Fibroblast of lung (primary cell): ENCODE results near the gene SPC25. TPM values are rescaled to one million over a fixed set of nuclear protein-coding genes. Genes with fewer than 3 reads are reported as not detected.

Experiments used
- DNase-seq, 2 donors: peaks; one replicate each; pipeline versions ENCODE4 v3.0.0 to v3.0.0-alpha.2; 2010; ENCODE audit warnings: low read depth in 2 of 2
- H2AFZ ChIP-seq: 2 replicates; pipeline ENCODE4 v1.5.1; 2012; ENCODE audit warnings: low read length, control low read depth, inconsistent platforms
- H3K27ac ChIP-seq: 2 replicates; pipeline ENCODE4 v1.5.1; 2011; ENCODE audit warnings: low read length, control low read depth; ENCODE audit not compliant: insufficient read depth
- H3K27me3 ChIP-seq: 2 replicates; pipeline ENCODE4 v1.5.1; 2011; ENCODE audit warnings: mild to moderate bottlenecking, low read length; ENCODE audit not compliant: control insufficient read depth, insufficient read depth
- H3K36me3 ChIP-seq: 2 replicates; pipeline ENCODE4 v1.5.1; 2011; ENCODE audit warnings: low read length; ENCODE audit not compliant: control insufficient read depth, insufficient read depth
- H3K4me1 ChIP-seq: 2 replicates; pipeline ENCODE4 v1.5.1; 2011; ENCODE audit warnings: low read length; ENCODE audit not compliant: control insufficient read depth, insufficient read depth; ENCODE audit errors: extremely low read depth
- H3K4me2 ChIP-seq: 2 replicates; pipeline ENCODE4 v1.5.1; 2011; ENCODE audit warnings: low read length, control low read depth; ENCODE audit not compliant: insufficient read depth; ENCODE audit errors: extremely low read depth
- H3K4me3 ChIP-seq, 4 experiments: fragments of 200-600 bp in 1 of 4; sonication (generic) in 1 of 4; replicated peaks in 1 of 4; 2 replicates each; pipeline ENCODE4 v1.5.1; 2011 to 2016; ENCODE audit warnings: low read length in 4 of 4, low read depth in 3 of 4, mild to moderate bottlenecking in 3 of 4, control low read depth in 2 of 4, inconsistent platforms in 1 of 4, mixed read lengths in 1 of 4; ENCODE audit not compliant: insufficient read depth in 1 of 4; ENCODE audit errors: control extremely low read depth in 1 of 4
- H3K79me2 ChIP-seq: 2 replicates; pipeline ENCODE4 v1.5.1; 2012; ENCODE audit warnings: mild to moderate bottlenecking, low read length, inconsistent platforms; ENCODE audit not compliant: control insufficient read depth, insufficient read depth
- H3K9ac ChIP-seq: 2 replicates; pipeline ENCODE4 v1.5.1; 2011; ENCODE audit warnings: mild to moderate bottlenecking, low read length, control low read depth; ENCODE audit not compliant: insufficient read depth
- H3K9me3 ChIP-seq: 2 replicates; pipeline ENCODE4 v1.5.1; 2012; ENCODE audit warnings: low read depth, low read length; ENCODE audit not compliant: control insufficient read depth, insufficient read depth
- H4K20me1 ChIP-seq: 2 replicates; pipeline ENCODE4 v1.5.1; 2011; ENCODE audit warnings: low read length; ENCODE audit not compliant: control insufficient read depth, insufficient read depth; ENCODE audit errors: extremely low read depth
- EZH2 ChIP-seq: IDR thresholded peaks from 2 replicates; pipeline ENCODE4 v1.5.1; 2012; ENCODE audit warnings: low read length, control low read depth, mild to moderate bottlenecking; ENCODE audit errors: missing control alignments
- polyA plus RNA-seq, 2 donors: library from polyadenylated mRNA; depleted of rRNA in 1 of 2; stranded (reverse) in 1 of 2; unstranded in 1 of 2; fragments of >200 nt; gene quantifications; 2 replicates each; pipeline ENCODE4 v1.2.1, GENCODE V29; 2011 to 2012; ENCODE audit warnings: missing spikeins in 1 of 2
- total RNA-seq: library from RNA; depleted of rRNA; stranded (reverse); fragments of >200 nt; gene quantifications from 2 replicates; pipeline ENCODE4 v1.2.1, GENCODE V29; 2014
- TF ChIP-seq, protein P1 (sequence below), 2 donors: IDR thresholded peaks in 1 of 2; conservative IDR thresholded peaks in 1 of 2; 1 replicate in 1 of 2; 2 replicates in 1 of 2; pipeline ENCODE4 v1.5.1; 2011 to 2012; ENCODE audit warnings: low read length in 2 of 2, control low read depth in 1 of 2, inconsistent platforms in 1 of 2, low read depth in 1 of 2, mild to moderate bottlenecking in 1 of 2

SPC25 gene
- total and polyA plus RNA-seq, 2 donors (not counting 1 experiment from before 2014, with no cell fraction given), result 0.99 to 4.8 TPM

DNA sequence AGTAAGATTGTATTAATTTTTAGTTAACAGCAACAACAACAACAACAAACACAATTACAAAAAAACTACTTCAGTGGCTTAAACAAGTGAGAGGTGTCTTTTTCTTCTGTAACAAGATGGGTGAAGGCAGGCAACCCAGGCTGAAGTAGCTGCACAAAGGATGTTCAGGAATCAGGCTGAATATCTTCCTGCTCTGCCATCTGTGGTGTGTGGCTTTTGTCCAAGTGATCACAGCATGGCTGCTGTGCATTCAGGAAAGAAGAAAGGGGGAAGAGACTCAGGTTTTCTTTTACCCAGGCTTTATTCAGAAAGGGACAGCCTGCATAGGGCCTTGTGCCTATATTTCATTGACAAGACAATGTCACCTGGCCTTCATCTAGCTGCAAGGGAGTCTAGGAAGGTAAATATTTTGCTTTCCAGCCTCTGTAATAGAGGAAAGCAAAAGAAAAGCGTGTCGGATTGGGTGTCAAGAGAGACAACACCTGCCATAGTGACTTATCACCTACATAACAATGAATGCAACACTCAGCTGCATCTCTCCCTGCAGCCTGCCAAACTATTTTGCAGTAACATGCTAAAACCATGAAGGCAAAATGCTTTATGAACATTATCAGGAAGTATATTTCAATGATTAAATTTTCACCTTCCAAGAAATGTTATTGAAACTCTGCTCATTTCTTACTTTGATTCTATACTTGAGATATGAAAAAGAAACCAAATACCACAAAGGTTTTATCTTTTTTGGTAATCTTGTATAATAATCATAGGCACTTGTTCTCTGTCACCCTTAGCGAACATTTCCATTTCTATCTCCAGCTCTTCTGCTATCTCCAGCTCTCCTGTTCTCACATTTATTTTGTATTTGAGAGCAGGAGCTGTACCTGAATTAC is 25.5 kb upstream of the SPC25 start:
- H3K4me3 ChIP-seq, result no peak overlapping the region
- no peaks in the 10 kb centered on the region for H3K79me2 ChIP-seq
- H4K20me1 ChIP-seq, result no peaks in the 10 kb centered on the region
- DNase-seq, result no peak
- no peaks in the 10 kb centered on the region for H3K36me3 ChIP-seq
- TF ChIP-seq, protein P1, sequence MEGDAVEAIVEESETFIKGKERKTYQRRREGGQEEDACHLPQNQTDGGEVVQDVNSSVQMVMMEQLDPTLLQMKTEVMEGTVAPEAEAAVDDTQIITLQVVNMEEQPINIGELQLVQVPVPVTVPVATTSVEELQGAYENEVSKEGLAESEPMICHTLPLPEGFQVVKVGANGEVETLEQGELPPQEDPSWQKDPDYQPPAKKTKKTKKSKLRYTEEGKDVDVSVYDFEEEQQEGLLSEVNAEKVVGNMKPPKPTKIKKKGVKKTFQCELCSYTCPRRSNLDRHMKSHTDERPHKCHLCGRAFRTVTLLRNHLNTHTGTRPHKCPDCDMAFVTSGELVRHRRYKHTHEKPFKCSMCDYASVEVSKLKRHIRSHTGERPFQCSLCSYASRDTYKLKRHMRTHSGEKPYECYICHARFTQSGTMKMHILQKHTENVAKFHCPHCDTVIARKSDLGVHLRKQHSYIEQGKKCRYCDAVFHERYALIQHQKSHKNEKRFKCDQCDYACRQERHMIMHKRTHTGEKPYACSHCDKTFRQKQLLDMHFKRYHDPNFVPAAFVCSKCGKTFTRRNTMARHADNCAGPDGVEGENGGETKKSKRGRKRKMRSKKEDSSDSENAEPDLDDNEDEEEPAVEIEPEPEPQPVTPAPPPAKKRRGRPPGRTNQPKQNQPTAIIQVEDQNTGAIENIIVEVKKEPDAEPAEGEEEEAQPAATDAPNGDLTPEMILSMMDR (conservative IDR thresholded peaks at IDR 0.05 in 1 of 2, IDR thresholded peaks at IDR 0.05 in 1 of 2; ENCODE audit: low read depth in 1 of 2, low read length in 2 of 2), result no peak
- no peak for TF ChIP-seq EZH2
- no peak overlapping the region for H3K27ac ChIP-seq
- no peak overlapping the region for H3K9ac ChIP-seq
- no peaks in the 10 kb centered on the region for H3K4me1 ChIP-seq
- H3K27me3 ChIP-seq, result peaks cover 5% of the 10 kb centered on the region
- H3K9me3 ChIP-seq, result no peaks in the 10 kb centered on the region
- no peak overlapping the region for H2AFZ ChIP-seq
- H3K4me2 ChIP-seq, result no peak overlapping the region

DNA sequence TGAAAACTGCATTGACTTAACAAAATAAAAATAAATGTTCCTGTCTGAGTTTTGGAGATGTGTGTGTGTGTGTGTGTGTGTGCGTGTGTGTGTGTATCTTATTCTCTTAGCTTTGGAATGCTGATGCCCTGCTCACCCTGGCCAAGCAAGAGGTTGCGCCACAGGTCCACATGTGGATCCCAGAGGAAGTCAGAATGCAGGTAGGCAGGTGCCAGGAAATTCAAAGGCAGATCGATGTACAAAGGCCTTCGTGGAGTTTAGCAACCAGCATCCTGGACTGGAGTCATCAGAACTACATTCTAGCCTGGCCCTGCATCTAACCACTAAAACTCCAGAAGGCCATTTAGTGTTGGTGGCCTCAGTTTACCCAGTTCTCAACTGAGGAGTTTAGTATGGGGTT is 23.3 kb upstream of the SPC25 start:
- no peaks in the 10 kb centered on the region for H3K79me2 ChIP-seq
- H3K4me2 ChIP-seq, result no peak overlapping the region

DNA sequence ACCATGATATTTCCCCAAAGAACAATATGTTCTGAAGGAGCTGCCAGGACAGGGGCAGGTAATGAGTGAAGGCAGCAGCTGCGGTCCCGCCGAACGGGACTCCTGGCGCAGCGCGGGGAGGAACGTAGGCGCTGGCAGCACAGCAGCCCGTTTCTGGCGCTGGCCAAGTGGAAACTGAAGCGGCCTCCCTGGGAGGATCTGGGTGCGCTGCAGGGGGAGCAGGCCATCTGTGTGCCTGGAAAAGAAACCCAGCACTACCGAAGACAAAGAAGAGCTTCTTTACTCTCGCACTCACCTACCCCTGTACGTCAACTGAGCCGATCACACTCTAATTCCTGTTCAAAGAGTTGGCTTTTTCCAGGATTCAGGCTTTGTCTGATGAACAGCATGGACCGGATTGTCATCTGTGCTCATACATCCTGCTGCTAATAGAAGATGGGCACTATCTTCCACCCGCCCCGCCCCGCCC is 22.7 kb upstream of the SPC25 start:
- Histone ChIP-seq H3K36me3 (no peaks in the 10 kb centered on the region), H3K27ac (no peak overlapping the region), H4K20me1 (no peaks in the 10 kb centered on the region), H3K4me2 (peak overlapping the region; percentile 70), H3K9ac (no peak overlapping the region), H3K4me3 (peak overlapping the region; percentile 6 to 58 (median 27)), H3K79me2 (no peaks in the 10 kb centered on the region), H3K27me3 (peaks cover 9% of the 10 kb centered on the region), H2AFZ (peak overlapping the region; percentile 61), H3K9me3 (no peaks in the 10 kb centered on the region), H3K4me1 (no peaks in the 10 kb centered on the region)
- TF ChIP-seq, protein P1 (conservative IDR thresholded peaks at IDR 0.05 in 1 of 2, IDR thresholded peaks at IDR 0.05 in 1 of 2; ENCODE audit: low read depth in 1 of 2, low read length in 2 of 2), result no peak
- no peak for TF ChIP-seq EZH2
- DNase-seq, result peak; percentile 19 to 48

More for the DNA sequence above, 23.3 kb upstream of the SPC25 start:
- no peak overlapping the region for H2AFZ ChIP-seq
- H3K9ac ChIP-seq, result no peak overlapping the region
- H3K4me3 ChIP-seq, result no peak overlapping the region
- no peaks in the 10 kb centered on the region for H3K9me3 ChIP-seq
- peaks cover 9% of the 10 kb centered on the region for H3K27me3 ChIP-seq
- H3K27ac ChIP-seq, result no peak overlapping the region
- TF ChIP-seq, protein P1 (conservative IDR thresholded peaks at IDR 0.05 in 1 of 2, IDR thresholded peaks at IDR 0.05 in 1 of 2; ENCODE audit: low read depth in 1 of 2, low read length in 2 of 2), result no peak
- TF ChIP-seq EZH2, result no peak
- no peaks in the 10 kb centered on the region for H4K20me1 ChIP-seq
- H3K36me3 ChIP-seq, result no peaks in the 10 kb centered on the region
- H3K4me1 ChIP-seq, result no peaks in the 10 kb centered on the region
- DNase-seq, result no peak
